ENCODE results near the gene NDE1. TPM values are rescaled to one million over a fixed set of nuclear protein-coding genes. Genes with fewer than 3 reads are reported as not detected.
"Not testable (repeated sequence)": the region's sequence is repeated elsewhere in the genome, so short reads cannot be mapped to it uniquely, and the experiment has no call there.

The NDE1 gene
- total and polyA plus RNA-seq, 8 donors = 6.7 to 286 (median 26.5) TPM

GRCh38 chr16:15686287-15686686 lies 36.2 kb downstream of the NDE1 start:
- Histone ChIP-seq H3K36me3 (peaks cover 24 to 81% (median 77%) of the 10 kb centered on the region in 4 donors), H3K27ac (no peak overlapping the region), H3K4me3 (no peak overlapping the region), H3K4me1 (peaks cover 0 to 6% (median 2%) of the 10 kb centered on the region in 4 donors), H3K27me3 (no peaks in the 10 kb centered on the region), H3K9me3 (no peaks in the 10 kb centered on the region)
- intact Hi-C loops (cut with DNase I; ENCODE audit: low total_unique reads) = no loop called here
- WGBS, 5 donors = 96 to 97% (median 97%) methylated on average over 2 of the region's 2 CpGs
- TF ChIP-seq, protein P1, sequence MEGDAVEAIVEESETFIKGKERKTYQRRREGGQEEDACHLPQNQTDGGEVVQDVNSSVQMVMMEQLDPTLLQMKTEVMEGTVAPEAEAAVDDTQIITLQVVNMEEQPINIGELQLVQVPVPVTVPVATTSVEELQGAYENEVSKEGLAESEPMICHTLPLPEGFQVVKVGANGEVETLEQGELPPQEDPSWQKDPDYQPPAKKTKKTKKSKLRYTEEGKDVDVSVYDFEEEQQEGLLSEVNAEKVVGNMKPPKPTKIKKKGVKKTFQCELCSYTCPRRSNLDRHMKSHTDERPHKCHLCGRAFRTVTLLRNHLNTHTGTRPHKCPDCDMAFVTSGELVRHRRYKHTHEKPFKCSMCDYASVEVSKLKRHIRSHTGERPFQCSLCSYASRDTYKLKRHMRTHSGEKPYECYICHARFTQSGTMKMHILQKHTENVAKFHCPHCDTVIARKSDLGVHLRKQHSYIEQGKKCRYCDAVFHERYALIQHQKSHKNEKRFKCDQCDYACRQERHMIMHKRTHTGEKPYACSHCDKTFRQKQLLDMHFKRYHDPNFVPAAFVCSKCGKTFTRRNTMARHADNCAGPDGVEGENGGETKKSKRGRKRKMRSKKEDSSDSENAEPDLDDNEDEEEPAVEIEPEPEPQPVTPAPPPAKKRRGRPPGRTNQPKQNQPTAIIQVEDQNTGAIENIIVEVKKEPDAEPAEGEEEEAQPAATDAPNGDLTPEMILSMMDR (IDR thresholded peaks at IDR 0.05) = no peak
- TF ChIP-seq POLR2A (IDR thresholded peaks at IDR 0.05) (no peak), EP300 (IDR thresholded peaks at IDR 0.05) (no peak), POLR2AphosphoS5 (IDR thresholded peaks at IDR 0.05) (no peak)
- no peak for DNase-seq

DNA sequence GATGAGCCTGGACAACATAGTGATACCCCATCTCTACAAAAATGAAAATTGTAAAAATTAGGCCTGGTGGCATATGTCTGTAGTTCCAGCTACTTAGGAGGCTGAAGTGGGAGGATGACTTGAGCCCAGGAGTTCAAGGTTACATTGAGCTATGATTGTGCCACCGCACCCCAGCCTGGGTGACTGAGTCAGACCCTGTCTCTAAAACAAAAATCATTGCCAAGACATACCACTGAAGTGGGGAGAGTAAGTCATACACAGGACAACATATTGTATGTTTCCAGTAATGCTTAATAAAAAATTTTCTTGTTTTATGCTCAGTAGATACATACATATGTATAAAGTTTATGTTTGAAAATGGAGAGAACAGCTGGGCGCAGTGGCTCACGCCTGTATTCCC lies 39.2 kb downstream of the NDE1 start:
- TF ChIP-seq POLR2AphosphoS5 (IDR thresholded peaks at IDR 0.05) (no peak), POLR2A (IDR thresholded peaks at IDR 0.05) (no peak), EP300 (IDR thresholded peaks at IDR 0.05) (no peak)
- TF ChIP-seq, protein P1 (IDR thresholded peaks at IDR 0.05) = no peak
- intact Hi-C loops (cut with DNase I; ENCODE audit: low total_unique reads) = no loop called here
- H3K9me3 ChIP-seq = no peaks in the 10 kb centered on the region
- H3K4me3 ChIP-seq = no peak overlapping the region
- WGBS, 5 donors = 96 to 100% (median 97%) methylated on average over 3 of the region's 3 CpGs
- DNase-seq = no peak
- peaks cover 48 to 94% (median 91%) of the 10 kb centered on the region in 4 donors for H3K36me3 ChIP-seq
- no peak overlapping the region for H3K27ac ChIP-seq
- no peaks in the 10 kb centered on the region for H3K27me3 ChIP-seq
- no peaks in the 10 kb centered on the region for H3K4me1 ChIP-seq

DNA sequence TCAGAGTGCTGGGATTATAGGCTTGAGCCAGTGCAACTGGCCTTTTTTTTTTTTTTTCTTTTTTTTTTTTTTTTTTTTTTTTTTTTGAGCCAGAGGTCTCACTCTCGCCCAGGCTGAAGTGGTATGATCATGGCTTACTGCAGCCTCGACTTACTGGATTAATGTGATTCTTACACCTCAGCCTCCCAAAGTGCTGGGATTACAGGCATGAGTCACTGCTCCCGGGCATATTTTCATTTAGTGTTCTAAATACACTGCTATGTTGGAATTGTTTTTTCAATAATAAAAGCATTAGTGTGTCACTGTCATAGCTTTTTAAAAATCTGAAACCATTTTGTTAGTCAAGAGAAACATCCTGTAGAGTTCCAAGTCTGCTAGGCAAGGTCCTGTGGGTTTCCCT lies 40.3 kb downstream of the NDE1 start:
- Histone ChIP-seq H3K4me1 (no peaks in the 10 kb centered on the region), H3K9me3 (no peaks in the 10 kb centered on the region), H3K4me3 (no peak overlapping the region), H3K27ac (no peak overlapping the region), H3K36me3 (peaks cover 57 to 96% (median 94%) of the 10 kb centered on the region in 4 donors), H3K27me3 (no peaks in the 10 kb centered on the region)
- DNase-seq = no peak
- 78 to 92% (median 82%) methylated on average over 3 of the region's 3 CpGs for WGBS, 5 donors
- intact Hi-C loops (cut with DNase I; ENCODE audit: low total_unique reads) = no loop called here
- TF ChIP-seq POLR2AphosphoS5 (IDR thresholded peaks at IDR 0.05) = no peak

GRCh38 chr16:15691046-15691445 lies 41.0 kb downstream of the NDE1 start:
- H3K27me3 ChIP-seq = no peaks in the 10 kb centered on the region
- intact Hi-C loops (cut with DNase I; ENCODE audit: low total_unique reads) = no loop called here
- H3K4me3 ChIP-seq = no peak overlapping the region
- DNase-seq = no peak
- WGBS, 5 donors = 88 to 97% (median 94%) methylated on average over 10 of the region's 10 CpGs
- H3K9me3 ChIP-seq = no peaks in the 10 kb centered on the region
- H3K27ac ChIP-seq = no peak overlapping the region
- no peaks in the 10 kb centered on the region for H3K4me1 ChIP-seq
- TF ChIP-seq, protein P1 (IDR thresholded peaks at IDR 0.05) = no peak
- TF ChIP-seq POLR2A (IDR thresholded peaks at IDR 0.05) (no peak), POLR2AphosphoS5 (IDR thresholded peaks at IDR 0.05) (no peak), EP300 (IDR thresholded peaks at IDR 0.05) (no peak)
- H3K36me3 ChIP-seq = peaks cover 57 to 96% (median 94%) of the 10 kb centered on the region in 4 donors

GRCh38 chr16:15692508-15692907 lies 42.5 kb downstream of the NDE1 start:
- DNase-seq; H3K9me3 ChIP-seq; H3K27me3 ChIP-seq; H3K27ac ChIP-seq; intact Hi-C loops (cut with DNase I; ENCODE audit: low total_unique reads); H3K4me1 ChIP-seq; H3K4me3 ChIP-seq: not testable (repeated sequence)
- WGBS, 5 donors = 80 to 98% (median 95%) methylated on average over 1 of the region's 1 CpG
- peaks cover 62 to 97% (median 94%) of the 10 kb centered on the region in 4 donors for H3K36me3 ChIP-seq

All from stomach (tissue), 9 donors.